GM12891 (cell line): ENCODE data around the gene ADGRL3.

Experiments used
- PAX5 ChIP-seq: IDR thresholded peaks from 2 replicates; pipeline ENCODE4 v1.6.1; 2011; ENCODE audit warnings: low read length, moderate library complexity, mild to moderate bottlenecking; ENCODE audit not compliant: insufficient read depth, severe bottlenecking
- POLR2A ChIP-seq: IDR thresholded peaks from 2 replicates; pipeline ENCODE4 v1.6.1; 2011; ENCODE audit warnings: low read depth, low read length, control low read depth
- POLR2AphosphoS5 ChIP-seq: IDR thresholded peaks from 2 replicates; pipeline ENCODE4 v1.6.1; 2011; ENCODE audit warnings: low read depth, low read length, control low read depth
- POU2F2 ChIP-seq: IDR thresholded peaks from 2 replicates; pipeline ENCODE4 v1.6.1; 2011; ENCODE audit warnings: low read depth, mild to moderate bottlenecking, control low read depth, low read length, moderate library complexity
- SPI1 ChIP-seq: IDR thresholded peaks from 2 replicates; pipeline ENCODE4 v1.6.1; 2011; ENCODE audit warnings: low read depth, low read length, control low read depth
- TAF1 ChIP-seq: IDR thresholded peaks from 2 replicates; pipeline ENCODE4 v1.6.1; 2011; ENCODE audit warnings: low read depth, low read length, control low read depth

GRCh38 chr4:62015043-62015739 is 815.1 kb downstream of the ADGRL3 start:
- TF ChIP-seq POLR2AphosphoS5 (no peak), POLR2A (no peak), SPI1 (no peak), TAF1 (no peak), PAX5 (no peak), POU2F2 (no peak)
